NCI-H1105 (cell line): ENCODE results near the gene MSMB.
"Not testable (repeated sequence)": the region's sequence is repeated elsewhere in the genome, so short reads cannot be mapped to it uniquely, and the experiment has no call there.

Source experiments
- DNase-seq: peaks from one replicate; lab custom pipeline; 2025; lab: John Stamatoyannopoulos, UW

Gene MSMB

GRCh38 chr10:46006219-46006618 lies 39.9 kb downstream of the MSMB start:
- DNase-seq = no peak

GRCh38 chr10:46005383-46005782 lies 40.7 kb downstream of the MSMB start:
- no peak for DNase-seq

GRCh38 chr10:46004963-46005362 lies 41.1 kb downstream of the MSMB start:
- DNase-seq = no peak

- no peak for DNase-seq
Observed at GRCh38 chr10:46002916-46003693, 43.0 kb downstream of the MSMB start.

- DNase-seq = not testable (repeated sequence)
Observed at GRCh38 chr10:46002189-46002687, 43.8 kb downstream of the MSMB start.

GRCh38 chr10:46001187-46001756 lies 44.8 kb downstream of the MSMB start:
- DNase-seq = no peak

- no peak for DNase-seq
Observed at GRCh38 chr10:46000538-46000937, 45.5 kb downstream of the MSMB start.

GRCh38 chr10:45999955-46000354 lies 46.1 kb downstream of the MSMB start:
- DNase-seq = not testable (repeated sequence)

GRCh38 chr10:45997994-45998763 lies 47.9 kb downstream of the MSMB start:
- DNase-seq = no peak

- DNase-seq = no peak
Observed at GRCh38 chr10:45997557-45997956, 48.5 kb downstream of the MSMB start.

GRCh38 chr10:45985590-45985989 lies 60.5 kb downstream of the MSMB start:
- not testable (repeated sequence) for DNase-seq

- DNase-seq = not testable (repeated sequence)
Observed at GRCh38 chr10:45984473-45984872, 61.6 kb downstream of the MSMB start.

- DNase-seq = not testable (repeated sequence)
Observed at GRCh38 chr10:45983538-45984186, 62.4 kb downstream of the MSMB start.
